K562 (cell line): ENCODE measurements around the gene TARM1. TPM values are rescaled to one million over a fixed set of nuclear protein-coding genes. Genes with fewer than 3 reads are reported as not detected.

ENCODE experiments used
- ATAC-seq: fragments of 200-7000 bp; cut with Tn5 transposase; 3 replicates; pipeline ENCODE4 v1.9.1; 2020; ENCODE audit warnings: moderate library complexity
- BruUV-seq: library from RNA; stranded (reverse); fragments of 400-500 nt; replicated peaks from 2 replicates; lab custom pipeline; 2021; lab: Mats Ljungman, UMichigan
- CTCF ChIA-PET: fragments of 300-600 bp; formaldehyde crosslinking; extraction: SDS; loops from one replicate; lab custom pipeline; 2021; ENCODE audit warnings: low intra/inter-chr PET ratio; lab: Yijun Ruan, JAX
- POLR2A ChIA-PET: fragments of 300-600, 350-650 bp; sonication (Branson Sonifier 250); formaldehyde crosslinking; extraction: SDS; loops from one replicate; lab custom pipeline; 2021; ENCODE audit warnings: antibody characterized with exemption, inconsistent platforms; lab: Yijun Ruan, JAX
- DNase-seq, 4 experiments: peaks; one replicate each; pipeline versions ENCODE4 v3.0.0 to v3.0.0-alpha.2; 2011 to 2018; ENCODE audit warnings: low spot score in 3 of 4, mixed read lengths in 3 of 4; ENCODE audit errors: extremely low read depth in 1 of 4
- FAIRE-seq: peaks from 2 replicates; lab custom pipeline; 2011; peaks lifted over from hg19 to GRCh38; lab: Jason Lieb, UNC
- H2AFZ ChIP-seq: 2 replicates; pipeline ENCODE4 v1.6.0; 2011; ENCODE audit warnings: low read depth, low read length, control low read depth, inconsistent platforms
- H3K27ac ChIP-seq: fragments of 200-600 bp; 3 replicates; pipeline ENCODE4 v1.8.0; 2011; ENCODE audit warnings: low read depth, mild to moderate bottlenecking, control low read depth, inconsistent platforms, low read length, moderate library complexity, mixed read lengths; ENCODE audit errors: extremely low read depth
- H3K27me3 ChIP-seq, 2 experiments: fragments of 300-600 bp in 1 of 2; 2 replicates in 1 of 2; 3 replicates in 1 of 2; pipeline versions ENCODE4 v1.6.0 to v1.8.0; 2011; ENCODE audit warnings: inconsistent platforms in 2 of 2, low read length in 2 of 2, mild to moderate bottlenecking in 1 of 2, mixed read lengths in 1 of 2, moderate library complexity in 1 of 2; ENCODE audit not compliant: control insufficient read depth in 2 of 2, insufficient read depth in 2 of 2
- H3K36me3 ChIP-seq: fragments of 300-600 bp; 3 replicates; pipeline ENCODE4 v1.8.0; 2011; ENCODE audit warnings: mild to moderate bottlenecking, low read length, inconsistent platforms; ENCODE audit not compliant: control insufficient read depth, insufficient read depth
- H3K4me1 ChIP-seq, 2 experiments: fragments of 200-600 bp in 1 of 2; replicated peaks in 1 of 2; 2 replicates in 1 of 2; 3 replicates in 1 of 2; pipeline versions ENCODE4 v1.5.1 to v1.8.0; 2011; ENCODE audit warnings: inconsistent platforms in 2 of 2, low read length in 2 of 2, mild to moderate bottlenecking in 1 of 2, mixed read lengths in 1 of 2, moderate library complexity in 1 of 2; ENCODE audit not compliant: control insufficient read depth in 2 of 2, insufficient read depth in 2 of 2
- H3K4me2 ChIP-seq: 2 replicates; pipeline ENCODE4 v1.6.1; 2011; ENCODE audit warnings: low read length, control low read depth, inconsistent platforms, mixed read lengths; ENCODE audit not compliant: insufficient read depth
- H3K4me3 ChIP-seq: fragments of 200-600 bp; sonication (generic), shearing (Covaris generic); 2 replicates; pipeline ENCODE4 v1.5.1; 2016; ENCODE audit warnings: control low read depth, inconsistent platforms
- H3K79me2 ChIP-seq: fragments of 200-600 bp; 3 replicates; pipeline ENCODE4 v1.8.0; 2011; ENCODE audit warnings: low read length, inconsistent platforms; ENCODE audit not compliant: control insufficient read depth, insufficient read depth
- H3K9ac ChIP-seq, 2 experiments: 2 replicates each; pipeline versions ENCODE4 v1.6.0 to v1.6.1; 2011; ENCODE audit warnings: low read depth in 2 of 2, low read length in 2 of 2, control low read depth in 1 of 2, inconsistent platforms in 1 of 2, mild to moderate bottlenecking in 1 of 2, mixed read lengths in 1 of 2; ENCODE audit not compliant: insufficient read depth in 1 of 2
- H3K9me1 ChIP-seq: one replicate; pipeline ENCODE4 v1.6.0; 2011; ENCODE audit warnings: inconsistent platforms, mild to moderate bottlenecking, low read length, moderate library complexity; ENCODE audit not compliant: control insufficient read depth, insufficient read depth
- H3K9me3 ChIP-seq: replicated peaks from 2 replicates; pipeline ENCODE4 v1.5.1; 2011; ENCODE audit warnings: low read depth, low read length, inconsistent platforms; ENCODE audit not compliant: control insufficient read depth, insufficient read depth
- H4K20me1 ChIP-seq: replicated peaks from 2 replicates; pipeline ENCODE4 v1.6.1; 2011; ENCODE audit warnings: low read length, inconsistent platforms, mixed read lengths; ENCODE audit not compliant: control insufficient read depth, insufficient read depth
- C11orf30 ChIP-seq: fragments of 450-650 bp; IDR thresholded peaks from 2 replicates; pipeline ENCODE4 v1.6.1; 2016; ENCODE audit warnings: low read depth, mild to moderate bottlenecking
- CREB3 ChIP-seq: fragments of 450-650 bp; conservative IDR thresholded peaks from 2 replicates; pipeline ENCODE4 v1.6.1; 2016; ENCODE audit warnings: missing genetic modification characterization, low read depth, mild to moderate bottlenecking, missing compliant biosample characterization, moderate library complexity
- GABPB2 ChIP-seq: fragments of 250-450 bp; sonication (Bioruptor Pico); conservative IDR thresholded peaks from 2 replicates; pipeline ENCODE4 v1.5.1; 2021; ENCODE audit warnings: mild to moderate bottlenecking
- HDAC1 ChIP-seq, 2 experiments: fragments of 450-650 bp; IDR thresholded peaks; 2 replicates each; pipeline ENCODE4 v1.6.1; 2016 to 2017; ENCODE audit warnings: inconsistent platforms in 1 of 2, mild to moderate bottlenecking in 1 of 2, moderate library complexity in 1 of 2
- ILK ChIP-seq: fragments of 450-650 bp; IDR thresholded peaks from 2 replicates; pipeline ENCODE4 v1.6.1; 2016; ENCODE audit warnings: missing genetic modification characterization, low read depth, mild to moderate bottlenecking, missing compliant biosample characterization, moderate library complexity, borderline replicate concordance
- KLF1 ChIP-seq: fragments of 450-650 bp; IDR thresholded peaks from 2 replicates; pipeline ENCODE4 v1.6.1; 2016; ENCODE audit warnings: missing genetic modification characterization, missing compliant biosample characterization
- MBD1 ChIP-seq: fragments of 250-450 bp; sonication (Bioruptor Pico); IDR thresholded peaks from 2 replicates; pipeline ENCODE4 v1.8.0; 2022; ENCODE audit warnings: inconsistent platforms
- NCOA4 ChIP-seq: fragments of 450-650 bp; IDR thresholded peaks from 2 replicates; pipeline ENCODE4 v1.6.1; 2018; ENCODE audit warnings: mild to moderate bottlenecking; ENCODE audit not compliant: partially characterized antibody
- OTX1 ChIP-seq: fragments of 450-650 bp; formaldehyde crosslinking; IDR thresholded peaks from 2 replicates; pipeline ENCODE4 v1.4.0; 2022; ENCODE audit warnings: mild to moderate bottlenecking
- SIN3B ChIP-seq: fragments of 450-650 bp; IDR thresholded peaks from 2 replicates; pipeline ENCODE4 v1.6.1; 2017; ENCODE audit warnings: low read depth, mild to moderate bottlenecking, moderate library complexity
- SRF ChIP-seq, 2 experiments: fragments of 250-450, 450-650 bp in 1 of 2; sonication (Bioruptor Pico) in 1 of 2; sonication (generic) in 1 of 2; formaldehyde crosslinking; IDR thresholded peaks; 2 replicates each; pipeline versions ENCODE4 v1.5.0 to v1.5.1; 2020 to 2022; ENCODE audit warnings: mild to moderate bottlenecking in 1 of 2, missing genetic modification reagents in 1 of 2
- TRIM28 ChIP-seq: fragments of 450-650 bp; IDR thresholded peaks from 2 replicates; pipeline ENCODE4 v1.6.1; 2017
- ZFP36 ChIP-seq: fragments of 150-350 bp; IDR thresholded peaks from 2 replicates; pipeline ENCODE4 v1.6.1; 2018; ENCODE audit warnings: low read length, low read depth; ENCODE audit not compliant: partially characterized antibody
- ZNF121 ChIP-seq: sonication (generic); formaldehyde crosslinking; conservative IDR thresholded peaks from 2 replicates; pipeline ENCODE4 v1.8.0; 2022; ENCODE audit warnings: missing genetic modification reagents
- ZNF395 ChIP-seq: fragments of 200-800 bp; sonication (Bioruptor generic); IDR thresholded peaks from 2 replicates; pipeline ENCODE4 v1.6.1; 2017; ENCODE audit warnings: missing genetic modification characterization, missing compliant biosample characterization
- WGBS: fragments of 100-300 bp; shearing (Covaris generic); methylation state at CpG from one replicate; pipeline ENCODE4 v1.1.6; 2016; ENCODE audit warnings: low coverage, mixed read lengths; ENCODE audit not compliant: insufficient coverage; ENCODE audit errors: missing lambda C conversion rate; 5-methylcytosine and 5-hydroxymethylcytosine counted together
- in situ Hi-C: fragments of 300-500 bp; cut with MboI; formaldehyde crosslinking; loops from 4 replicates; pipeline ENCODE4 v1.15.0; 2018; ENCODE audit warnings: inconsistent platforms, mixed read lengths
- intact Hi-C: fragments of 100-400 bp; cut with micrococcal nuclease; formaldehyde crosslinking; loops from 2 replicates; pipeline ENCODE4 v1.14.2; 2022
- polyA plus RNA-seq, 8 experiments: library from polyadenylated mRNA; depleted of rRNA in 4 of 8; stranded (reverse) in 5 of 8; unstranded in 3 of 8; fragments of >200 nt; fragmentation: Nextera tagmentation in 2 of 8; fragmentation: Illumina TruSeq in 1 of 8; extraction: Ambion mirVana in 2 of 8; extraction: Trizol in 1 of 8; gene quantifications; 2 replicates each; pipeline versions ENCODE4 v1.2.1 to v1.2.3, GENCODE V29; 2011 to 2014; ENCODE audit warnings: inconsistent platforms in 1 of 8, missing spikeins in 1 of 8
- total RNA-seq, 7 experiments: library from RNA; depleted of rRNA in 6 of 7; stranded (reverse); fragments of >200 nt in 6 of 7; fragmentation: Illumina TruSeq in 2 of 7; extraction: Trizol in 2 of 7; gene quantifications; 2 replicates each; pipeline versions ENCODE4 v1.2.1 to v1.2.3, GENCODE V29; 2011 to 2021; ENCODE audit warnings: low replicate concordance in 1 of 7

Gene TARM1
- total and polyA plus RNA-seq, 9 of the 15 experiments (the other 6 are each of a cell fraction or from before 2014, with no cell fraction given) = not detected

- TF ChIP-seq CREB3 = no peak
Observed at GRCh38 chr19:54105796-54106195, 24.6 kb upstream of the TARM1 start (continued).

- no peak overlapping the region for H3K9ac ChIP-seq
- H2AFZ ChIP-seq = no peak overlapping the region
- peaks cover 24% of the 10 kb centered on the region for H3K79me2 ChIP-seq
- no peaks in the 10 kb centered on the region for H3K9me1 ChIP-seq
- DNase-seq = no peak
- ChIA-PET CTCF (no interaction called here), POLR2A (no interaction called here)
- intact Hi-C loops (no loop called here), in situ Hi-C loops (no loop called here)
- H3K27ac ChIP-seq = no peak overlapping the region
- BruUV-seq = no TSS peak
- ATAC-seq = no peak
- no peak overlapping the region for H3K4me3 ChIP-seq
- H3K27me3 ChIP-seq = no peaks in the 10 kb centered on the region
- FAIRE-seq = no peak
- peaks cover 0 to 34% of the 10 kb centered on the region in 2 experiments; a peak in 3 of 5 replicates for H3K4me1 ChIP-seq
- H3K4me2 ChIP-seq = no peak overlapping the region
- peaks cover 58% of the 10 kb centered on the region; the same call in 2 of the 3 replicates for H3K36me3 ChIP-seq
- WGBS = 78% methylated on average over 10 of the region's 11 CpGs
- peaks cover 3% of the 10 kb centered on the region; the same call in 1 of the 2 replicates for H4K20me1 ChIP-seq
- H3K9me3 ChIP-seq = no peaks in the 10 kb centered on the region
- TF ChIP-seq SRF (CRISPR knock-in tag; IDR thresholded peaks at IDR 0.05) = no peak
- no peak for TF ChIP-seq NCOA4
- TF ChIP-seq SIN3B = no peak
- TF ChIP-seq ILK = no peak
- no peak for TF ChIP-seq OTX1 (CRISPR knock-in tag)
- TF ChIP-seq MBD1 (CRISPR knock-in tag) = no peak
- no peak for TF ChIP-seq TRIM28
- TF ChIP-seq ZNF121 (CRISPR knock-in tag) = no peak
- no peak for TF ChIP-seq GABPB2
- TF ChIP-seq ZNF395 (CRISPR knock-in tag) = no peak
- TF ChIP-seq KLF1 = no peak
- TF ChIP-seq C11orf30 = no peak
- no peak for TF ChIP-seq ZFP36
- TF ChIP-seq HDAC1 (IDR thresholded peaks at IDR 0.05) = no peak
- TF ChIP-seq, all 486 proteins: peak for 0
Observed at GRCh38 chr19:54104998-54105715, 24.0 kb upstream of the TARM1 start.
